GM19043 (cell line): ENCODE measurements around the gene NDUFS2.
"Not testable (repeated sequence)": the region's sequence is repeated elsewhere in the genome, so short reads cannot be mapped to it uniquely, and the experiment has no call there.

Source experiments
- ATAC-seq: cut with Tn5 transposase; IDR thresholded peaks from one replicate; pipeline ENCODE4 v1.9.1; 2021; ENCODE audit warnings: low read depth; ENCODE audit not compliant: unreplicated experiment

The NDUFS2 gene

GRCh38 chr1:161235957-161236775 is 34.0 kb downstream of the NDUFS2 start:
- ATAC-seq: no peak

- ATAC-seq: no peak
Measured at GRCh38 chr1:161238039-161238473, 35.9 kb downstream of the NDUFS2 start, which contains the start of gene NR1I3. NR1I3 (minus strand) TSS chr1:161238203; CDS start chr1:161236565, 1,638 bp downstream.

GRCh38 chr1:161241682-161242081 is 39.5 kb downstream of the NDUFS2 start:
- ATAC-seq: no peak

GRCh38 chr1:161242313-161242712 is 40.1 kb downstream of the NDUFS2 start:
- ATAC-seq: no peak

GRCh38 chr1:161244888-161245287 is 42.7 kb downstream of the NDUFS2 start:
- no peak for ATAC-seq

- not testable (repeated sequence) for ATAC-seq
Measured at GRCh38 chr1:161250100-161250499, 47.9 kb downstream of the NDUFS2 start.

GRCh38 chr1:161250829-161251228 is 48.7 kb downstream of the NDUFS2 start:
- no peak for ATAC-seq

- ATAC-seq: no peak
Measured at GRCh38 chr1:161251579-161251978, 49.4 kb downstream of the NDUFS2 start.

GRCh38 chr1:161255302-161255701 is 53.1 kb downstream of the NDUFS2 start:
- ATAC-seq: not testable (repeated sequence)

GRCh38 chr1:161255955-161256520 is 53.9 kb downstream of the NDUFS2 start:
- not testable (repeated sequence) for ATAC-seq

GRCh38 chr1:161257109-161257508 is 54.9 kb downstream of the NDUFS2 start:
- ATAC-seq: not testable (repeated sequence)

- no peak for ATAC-seq
Measured at GRCh38 chr1:161258439-161259344, 56.5 kb downstream of the NDUFS2 start, which contains the start of gene PCP4L1. PCP4L1 (plus strand) TSS chr1:161258745; CDS start chr1:161258975, 230 bp downstream.

- no peak for ATAC-seq
Measured at GRCh38 chr1:161259345-161259702, 57.2 kb downstream of the NDUFS2 start.

GRCh38 chr1:161259765-161260164 is 57.6 kb downstream of the NDUFS2 start:
- no peak for ATAC-seq

- no peak for ATAC-seq
Measured at GRCh38 chr1:161260376-161261260, 58.5 kb downstream of the NDUFS2 start.

GRCh38 chr1:161261261-161262235 is 59.4 kb downstream of the NDUFS2 start:
- no peak for ATAC-seq
